ENCODE results near the gene RALGPS2.

RALGPS2 gene

DNA sequence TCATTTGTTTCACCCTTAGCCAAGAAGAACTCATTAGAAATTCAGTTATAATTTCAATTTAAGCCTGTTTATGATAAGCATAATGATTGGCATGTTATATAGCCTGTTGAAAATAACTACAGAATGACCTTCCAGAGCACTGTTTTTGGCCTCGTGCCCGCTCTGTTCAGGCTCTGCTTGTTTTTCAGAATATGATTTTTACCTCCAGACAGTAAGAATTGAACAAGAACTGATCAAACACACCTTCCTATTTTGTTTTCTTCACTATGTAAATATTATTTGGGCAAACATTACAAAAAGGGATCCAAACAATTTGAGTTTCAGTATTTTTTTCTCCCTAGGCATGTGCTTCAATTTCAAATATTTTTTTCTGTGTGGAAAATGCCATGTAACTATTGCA is 193.9 kb downstream of the RALGPS2 start:
- POLR2A ChIA-PET = no interaction called here
- no peak overlapping the region for H3K27ac ChIP-seq (ENCODE audit: extremely low read depth, low read depth, low read length)
- no peaks in the 10 kb centered on the region for H3K9me3 ChIP-seq (ENCODE audit: control insufficient read depth, insufficient read depth, low read depth, low read length)
- CTCF ChIA-PET = no interaction called here
- no peaks in the 10 kb centered on the region for H3K4me1 ChIP-seq (ENCODE audit: control insufficient read depth, insufficient read depth, low read length)
- H3K4me3 ChIP-seq (ENCODE audit: low read depth, low read length) = no peak overlapping the region
- TF ChIP-seq OVOL3 (tag by site-specific recombination; IDR thresholded peaks at IDR 0.05) (no peak), ZNF404 (tag by site-specific recombination; IDR thresholded peaks at IDR 0.05) (no peak), ZNF654 (tag by site-specific recombination; IDR thresholded peaks at IDR 0.05; ENCODE audit: low read depth) (no peak), ZBTB8A (tag by site-specific recombination; IDR thresholded peaks at IDR 0.05) (no peak), SCRT1 (tag by site-specific recombination; IDR thresholded peaks at IDR 0.05; ENCODE audit: borderline replicate concordance) (no peak)
- H3K36me3 ChIP-seq (ENCODE audit: control insufficient read depth in 2 of 2, insufficient read depth in 1 of 2, low read length in 2 of 2) = peaks cover 0 to 6% of the 10 kb centered on the region in 2 experiments; a peak in 2 of 3 replicates

DNA sequence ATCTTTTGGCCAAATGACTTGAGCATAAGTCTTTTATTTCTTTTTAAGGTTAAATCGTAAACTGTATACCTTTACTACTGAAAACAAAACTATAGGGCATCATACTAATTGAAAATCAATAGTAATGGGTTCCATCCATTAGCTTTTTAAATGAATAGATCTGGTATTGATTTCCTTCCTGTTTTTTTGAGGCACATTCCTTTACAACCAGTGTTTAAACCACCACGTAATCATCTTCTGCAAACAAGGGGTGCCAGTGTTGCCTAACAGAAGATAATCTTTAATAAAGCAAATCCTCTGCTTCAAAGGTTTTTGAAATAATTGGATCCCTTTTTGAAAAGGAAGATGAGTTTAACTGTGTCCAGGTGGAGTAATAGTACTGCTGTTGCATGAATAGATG is 194.5 kb downstream of the RALGPS2 start:
- H3K27ac ChIP-seq (ENCODE audit: extremely low read depth, low read depth, low read length) = no peak overlapping the region
- H3K4me1 ChIP-seq (ENCODE audit: control insufficient read depth, insufficient read depth, low read length) = no peaks in the 10 kb centered on the region
- peaks cover 0 to 6% of the 10 kb centered on the region in 2 experiments; a peak in 2 of 3 replicates for H3K36me3 ChIP-seq (ENCODE audit: control insufficient read depth in 2 of 2, insufficient read depth in 1 of 2, low read length in 2 of 2)
- no peaks in the 10 kb centered on the region for H3K9me3 ChIP-seq (ENCODE audit: control insufficient read depth, insufficient read depth, low read depth, low read length)
- CTCF ChIA-PET = no interaction called here
- no peak overlapping the region for H3K4me3 ChIP-seq (ENCODE audit: low read depth, low read length)
- TF ChIP-seq ZNF2 (tag by site-specific recombination; IDR thresholded peaks at IDR 0.05) (no peak), ZNF596 (tag by site-specific recombination; IDR thresholded peaks at IDR 0.05) (no peak), ZNF138 (tag by site-specific recombination; IDR thresholded peaks at IDR 0.05; ENCODE audit: borderline replicate concordance) (no peak), ZNF626 (tag by site-specific recombination; IDR thresholded peaks at IDR 0.05) (no peak), ZNF302 (tag by site-specific recombination; IDR thresholded peaks at IDR 0.05; ENCODE audit: low read depth) (no peak), ZNF76 (tag by site-specific recombination; IDR thresholded peaks at IDR 0.05; ENCODE audit: borderline replicate concordance, low read depth) (no peak), ZNF660 (tag by site-specific recombination; IDR thresholded peaks at IDR 0.05) (no peak), ZIC2 (tag by site-specific recombination; IDR thresholded peaks at IDR 0.05) (no peak), GLIS2 (tag by site-specific recombination; IDR thresholded peaks at IDR 0.05) (no peak)
- TF ChIP-seq, protein P1, sequence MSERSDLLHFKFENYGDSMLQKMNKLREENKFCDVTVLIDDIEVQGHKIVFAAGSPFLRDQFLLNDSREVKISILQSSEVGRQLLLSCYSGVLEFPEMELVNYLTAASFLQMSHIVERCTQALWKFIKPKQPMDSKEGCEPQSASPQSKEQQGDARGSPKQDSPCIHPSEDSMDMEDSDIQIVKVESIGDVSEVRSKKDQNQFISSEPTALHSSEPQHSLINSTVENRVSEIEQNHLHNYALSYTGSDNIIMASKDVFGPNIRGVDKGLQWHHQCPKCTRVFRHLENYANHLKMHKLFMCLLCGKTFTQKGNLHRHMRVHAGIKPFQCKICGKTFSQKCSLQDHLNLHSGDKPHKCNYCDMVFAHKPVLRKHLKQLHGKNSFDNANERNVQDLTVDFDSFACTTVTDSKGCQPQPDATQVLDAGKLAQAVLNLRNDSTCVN (tag by site-specific recombination; optimal IDR thresholded peaks at IDR 0.05) = no peak
- POLR2A ChIA-PET = no interaction called here

DNA sequence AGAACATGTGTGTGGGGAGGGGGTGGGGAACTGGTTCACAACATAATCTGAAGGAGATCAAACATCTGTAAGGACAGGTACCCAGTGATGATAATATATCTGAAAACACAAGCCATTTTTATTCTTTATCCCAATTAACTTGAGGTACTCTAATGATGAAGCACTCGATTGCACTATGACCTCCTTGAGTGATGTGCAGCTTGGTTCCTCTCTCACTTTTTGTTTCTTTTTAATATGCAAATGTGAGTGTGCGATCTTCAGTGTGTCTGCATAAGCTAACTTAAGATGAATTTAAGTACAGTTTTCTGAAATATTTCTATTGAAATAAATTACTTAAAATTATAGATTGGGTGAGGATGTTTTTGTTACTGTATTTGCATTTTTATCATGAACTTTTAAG is 196.5 kb downstream of the RALGPS2 start:
- CTCF ChIA-PET = no interaction called here
- POLR2A ChIA-PET = no interaction called here
- Histone ChIP-seq H3K4me1 (ENCODE audit: control insufficient read depth, insufficient read depth, low read length) (no peaks in the 10 kb centered on the region), H3K27ac (ENCODE audit: extremely low read depth, low read depth, low read length) (no peak overlapping the region), H3K36me3 (ENCODE audit: control insufficient read depth in 2 of 2, insufficient read depth in 1 of 2, low read length in 2 of 2) (peaks cover 0 to 3% of the 10 kb centered on the region in 2 experiments; a peak in 1 of 3 replicates), H3K4me3 (ENCODE audit: low read depth, low read length) (no peak overlapping the region), H3K9me3 (ENCODE audit: control insufficient read depth, insufficient read depth, low read depth, low read length) (no peaks in the 10 kb centered on the region)
- TF ChIP-seq SALL2 (tag by site-specific recombination; IDR thresholded peaks at IDR 0.05; ENCODE audit: borderline replicate concordance) (no peak), ZNF654 (tag by site-specific recombination; IDR thresholded peaks at IDR 0.05; ENCODE audit: low read depth) (no peak), ZNF621 (tag by site-specific recombination; IDR thresholded peaks at IDR 0.05) (no peak), ZNF10 (tag by site-specific recombination; IDR thresholded peaks at IDR 0.05) (no peak), ZNF426 (tag by site-specific recombination; IDR thresholded peaks at IDR 0.05) (no peak), SCRT2 (tag by site-specific recombination; IDR thresholded peaks at IDR 0.05) (no peak), KLF8 (tag by site-specific recombination; IDR thresholded peaks at IDR 0.05) (no peak), ZNF677 (tag by site-specific recombination; IDR thresholded peaks at IDR 0.05) (no peak), ZNF660 (tag by site-specific recombination; IDR thresholded peaks at IDR 0.05) (no peak), ZNF521 (tag by site-specific recombination; IDR thresholded peaks at IDR 0.05) (no peak), ZNF37A (tag by site-specific recombination; IDR thresholded peaks at IDR 0.05) (no peak), ZNF16 (tag by site-specific recombination; IDR thresholded peaks at IDR 0.05; ENCODE audit: low read depth) (no peak), SP2 (tag by site-specific recombination; IDR thresholded peaks at IDR 0.05) (no peak), ZNF174 (tag by site-specific recombination; IDR thresholded peaks at IDR 0.05) (no peak)
- TF ChIP-seq, protein P2, sequence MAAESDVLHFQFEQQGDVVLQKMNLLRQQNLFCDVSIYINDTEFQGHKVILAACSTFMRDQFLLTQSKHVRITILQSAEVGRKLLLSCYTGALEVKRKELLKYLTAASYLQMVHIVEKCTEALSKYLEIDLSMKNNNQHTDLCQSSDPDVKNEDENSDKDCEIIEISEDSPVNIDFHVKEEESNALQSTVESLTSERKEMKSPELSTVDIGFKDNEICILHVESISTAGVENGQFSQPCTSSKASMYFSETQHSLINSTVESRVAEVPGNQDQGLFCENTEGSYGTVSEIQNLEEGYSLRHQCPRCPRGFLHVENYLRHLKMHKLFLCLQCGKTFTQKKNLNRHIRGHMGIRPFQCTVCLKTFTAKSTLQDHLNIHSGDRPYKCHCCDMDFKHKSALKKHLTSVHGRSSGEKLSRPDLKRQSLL (tag by site-specific recombination; IDR thresholded peaks at IDR 0.05) = no peak
- TF ChIP-seq, protein P3, sequence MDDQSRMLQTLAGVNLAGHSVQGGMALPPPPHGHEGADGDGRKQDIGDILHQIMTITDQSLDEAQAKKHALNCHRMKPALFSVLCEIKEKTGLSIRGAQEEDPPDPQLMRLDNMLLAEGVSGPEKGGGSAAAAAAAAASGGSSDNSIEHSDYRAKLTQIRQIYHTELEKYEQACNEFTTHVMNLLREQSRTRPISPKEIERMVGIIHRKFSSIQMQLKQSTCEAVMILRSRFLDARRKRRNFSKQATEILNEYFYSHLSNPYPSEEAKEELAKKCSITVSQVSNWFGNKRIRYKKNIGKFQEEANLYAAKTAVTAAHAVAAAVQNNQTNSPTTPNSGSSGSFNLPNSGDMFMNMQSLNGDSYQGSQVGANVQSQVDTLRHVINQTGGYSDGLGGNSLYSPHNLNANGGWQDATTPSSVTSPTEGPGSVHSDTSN (CRISPR knock-in tag; IDR thresholded peaks at IDR 0.05) = no peak
- TF ChIP-seq, protein P4, sequence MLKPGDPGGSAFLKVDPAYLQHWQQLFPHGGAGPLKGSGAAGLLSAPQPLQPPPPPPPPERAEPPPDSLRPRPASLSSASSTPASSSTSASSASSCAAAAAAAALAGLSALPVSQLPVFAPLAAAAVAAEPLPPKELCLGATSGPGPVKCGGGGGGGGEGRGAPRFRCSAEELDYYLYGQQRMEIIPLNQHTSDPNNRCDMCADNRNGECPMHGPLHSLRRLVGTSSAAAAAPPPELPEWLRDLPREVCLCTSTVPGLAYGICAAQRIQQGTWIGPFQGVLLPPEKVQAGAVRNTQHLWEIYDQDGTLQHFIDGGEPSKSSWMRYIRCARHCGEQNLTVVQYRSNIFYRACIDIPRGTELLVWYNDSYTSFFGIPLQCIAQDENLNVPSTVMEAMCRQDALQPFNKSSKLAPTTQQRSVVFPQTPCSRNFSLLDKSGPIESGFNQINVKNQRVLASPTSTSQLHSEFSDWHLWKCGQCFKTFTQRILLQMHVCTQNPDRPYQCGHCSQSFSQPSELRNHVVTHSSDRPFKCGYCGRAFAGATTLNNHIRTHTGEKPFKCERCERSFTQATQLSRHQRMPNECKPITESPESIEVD (tag by site-specific recombination; IDR thresholded peaks at IDR 0.05) = no peak

Data from HEK293 (cell line).